Limb (tissue), 2 donors: Measurements from ENCODE around the gene ALG2.
"Not testable (repeated sequence)": the region's sequence is repeated elsewhere in the genome, so short reads cannot be mapped to it uniquely, and the experiment has no call there.

ENCODE experiments used
- DNase-seq, 2 donors: peaks; one replicate each; pipeline ENCODE4 v3.0.0-alpha.2; 2016; ENCODE audit errors: extremely low spot score in 2 of 2

The ALG2 gene

GRCh38 chr9:99238331-99238730 is 16.6 kb upstream of the ALG2 start:
- no peak for DNase-seq

- not testable (repeated sequence) for DNase-seq
Measured at GRCh38 chr9:99237849-99238248, 16.1 kb upstream of the ALG2 start.

- DNase-seq: no peak
Measured at GRCh38 chr9:99237356-99237755, 15.6 kb upstream of the ALG2 start.

GRCh38 chr9:99235926-99236634 is 14.3 kb upstream of the ALG2 start:
- no peak for DNase-seq

- DNase-seq: no peak
Measured at GRCh38 chr9:99235069-99235468, 13.3 kb upstream of the ALG2 start.

GRCh38 chr9:99234618-99235017 is 12.9 kb upstream of the ALG2 start:
- DNase-seq: no peak

GRCh38 chr9:99231711-99232110 is 10.0 kb upstream of the ALG2 start:
- DNase-seq: no peak

- DNase-seq: no peak
Measured at GRCh38 chr9:99230206-99230605, 8.5 kb upstream of the ALG2 start.

- DNase-seq: no peak
Measured at GRCh38 chr9:99226054-99226453, 4.3 kb upstream of the ALG2 start.

- no peak for DNase-seq
Measured at GRCh38 chr9:99224445-99224844, 2.7 kb upstream of the ALG2 start.

- peak in 1 of 2 donors; percentile 3 for DNase-seq
Measured at GRCh38 chr9:99222416-99223270, 901 bp upstream of the ALG2 start.

- DNase-seq: no peak
Measured at GRCh38 chr9:99221266-99221620, 499 bp downstream of the ALG2 start.

GRCh38 chr9:99220011-99220410 is 1.7 kb downstream of the ALG2 start:
- no peak for DNase-seq

GRCh38 chr9:99216073-99216472 is 5.7 kb downstream of the ALG2 start:
- DNase-seq: no peak

- no peak for DNase-seq
Measured at GRCh38 chr9:99213197-99213596, 8.5 kb downstream of the ALG2 start.

- DNase-seq: no peak
Measured at GRCh38 chr9:99211746-99212145, 10.0 kb downstream of the ALG2 start.

GRCh38 chr9:99210572-99210971 is 11.2 kb downstream of the ALG2 start:
- no peak for DNase-seq

GRCh38 chr9:99201603-99202002 is 20.1 kb downstream of the ALG2 start:
- no peak for DNase-seq

- no peak for DNase-seq
Measured at GRCh38 chr9:99199938-99200539, 21.7 kb downstream of the ALG2 start.

- no peak for DNase-seq
Measured at GRCh38 chr9:99197987-99198386, 23.8 kb downstream of the ALG2 start.

GRCh38 chr9:99197124-99197630 is 24.6 kb downstream of the ALG2 start:
- DNase-seq: no peak

- DNase-seq: not testable (repeated sequence)
Measured at GRCh38 chr9:99196484-99196883, 25.3 kb downstream of the ALG2 start.
